Progenitor cell of endocrine pancreas (in vitro differentiated cells): ENCODE measurements around the gene B3GNT9. TPM values are rescaled to one million over a fixed set of nuclear protein-coding genes. Genes with fewer than 3 reads are reported as not detected.

Experiments used
- DNase-seq: peaks from one replicate; pipeline ENCODE4 v3.0.0; 2021; ENCODE audit warnings: low spot score; ENCODE audit not compliant: unreplicated experiment
- H3K27ac Mint-ChIP-seq: 2 replicates; pipeline ENCODE4 v1.8.0; 2021; ENCODE audit warnings: mild to moderate bottlenecking, moderate library complexity, mixed read lengths
- H3K27me3 Mint-ChIP-seq: 2 replicates; pipeline ENCODE4 v1.8.0; 2021; ENCODE audit warnings: mixed read lengths
- H3K36me3 Mint-ChIP-seq: 2 replicates; pipeline ENCODE4 v1.8.0; 2022; ENCODE audit warnings: mixed read lengths; ENCODE audit not compliant: insufficient read depth
- H3K4me1 Mint-ChIP-seq: 2 replicates; pipeline ENCODE4 v1.8.0; 2021; ENCODE audit warnings: low read depth, mixed read lengths
- H3K4me3 Mint-ChIP-seq: 2 replicates; pipeline ENCODE4 v1.8.0; 2021; ENCODE audit warnings: low read depth, mild to moderate bottlenecking, moderate library complexity, mixed read lengths
- H3K9me3 Mint-ChIP-seq: 2 replicates; pipeline ENCODE4 v1.8.0; 2021; ENCODE audit warnings: low read depth, mixed read lengths
- CTCF ChIP-seq: fragments of 200-600 bp; sonication (generic); IDR thresholded peaks from one replicate; pipeline ENCODE4 v1.5.0; 2021; ENCODE audit warnings: antibody characterized with exemption, mild to moderate bottlenecking; ENCODE audit not compliant: unreplicated experiment
- total RNA-seq: library from RNA; stranded (reverse); gene quantifications from 2 replicates; pipeline ENCODE4 v1.2.1, GENCODE V29; 2021

B3GNT9 gene
- total RNA-seq, 1 donor from 2014 or later, result 5.1 TPM

DNA sequence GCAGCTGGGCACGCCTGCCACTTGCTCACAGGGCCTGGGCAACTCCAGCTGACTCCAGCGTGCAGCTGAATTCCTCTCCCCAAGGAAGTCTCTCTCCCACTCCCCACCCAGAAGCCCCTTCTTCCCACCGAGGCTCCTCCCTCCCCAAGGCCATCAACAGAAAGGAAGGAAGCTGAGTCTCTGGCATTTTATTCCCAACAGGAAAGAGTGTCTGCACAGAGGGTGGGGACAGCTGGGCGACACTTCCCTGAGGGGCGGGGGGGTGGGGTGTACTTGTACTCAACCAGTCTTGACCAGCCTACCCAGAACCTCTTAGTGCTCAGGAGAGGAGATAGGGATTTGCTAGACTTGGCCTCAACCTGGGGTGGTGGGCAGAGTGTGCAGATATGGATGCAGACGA is 39.2 kb upstream of the B3GNT9 start, which contains the start of gene EXOC3L1:
TSS of gene EXOC3L1 (minus strand) at position 96 of the 400 bp plus-strand sequence. CDS start 460 bp downstream, outside the sequence.
- Mint-ChIP-seq H3K36me3 (peaks cover 2% of the 10 kb centered on the region), H3K27ac (no peak within 1 kb of the TSS), H3K4me3 (no peak within 1 kb of the TSS), H3K9me3 (no peaks in the 10 kb centered on the region), H3K4me1 (peaks cover 18% of the 10 kb centered on the region), H3K27me3 (peaks cover 6% of the 10 kb centered on the region)
- DNase-seq, result no peak
- TF ChIP-seq CTCF, result no peak

DNA sequence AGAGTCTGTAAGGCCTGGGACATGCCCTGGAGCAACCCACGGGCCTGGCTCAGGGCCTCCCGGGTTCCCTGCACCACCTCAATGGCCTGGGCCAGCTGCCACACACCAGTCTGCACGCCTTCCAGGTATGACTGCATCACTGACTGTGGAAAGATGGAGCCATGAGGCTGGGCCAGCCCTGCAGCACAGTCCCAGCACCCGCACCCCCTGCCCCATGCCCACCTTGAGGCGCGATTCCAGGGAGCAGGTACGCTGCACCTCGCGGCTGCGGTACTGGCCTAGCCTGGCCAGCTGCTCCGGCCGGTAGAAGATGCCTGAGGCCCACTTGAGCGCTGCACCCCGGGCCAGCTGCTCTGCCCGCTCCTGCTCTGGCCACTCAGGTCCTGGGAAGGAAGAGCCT is 38.0 kb upstream of the B3GNT9 start:
- Mint-ChIP-seq H3K36me3 (no peaks in the 10 kb centered on the region), H3K4me3 (no peak overlapping the region), H3K27me3 (peaks cover 7% of the 10 kb centered on the region), H3K27ac (no peak overlapping the region), H3K9me3 (no peaks in the 10 kb centered on the region), H3K4me1 (peaks cover 18% of the 10 kb centered on the region)
- no peak for TF ChIP-seq CTCF
- no peak for DNase-seq

- Mint-ChIP-seq H3K27me3 (peaks cover 7% of the 10 kb centered on the region), H3K4me3 (no peak overlapping the region), H3K36me3 (no peaks in the 10 kb centered on the region), H3K4me1 (peaks cover 15% of the 10 kb centered on the region), H3K9me3 (no peaks in the 10 kb centered on the region), H3K27ac (no peak overlapping the region)
- no peak for TF ChIP-seq CTCF
- no peak for DNase-seq
These were observed 37.5 kb upstream of the B3GNT9 start for GRCh38 chr16:67188323-67188722.

DNA sequence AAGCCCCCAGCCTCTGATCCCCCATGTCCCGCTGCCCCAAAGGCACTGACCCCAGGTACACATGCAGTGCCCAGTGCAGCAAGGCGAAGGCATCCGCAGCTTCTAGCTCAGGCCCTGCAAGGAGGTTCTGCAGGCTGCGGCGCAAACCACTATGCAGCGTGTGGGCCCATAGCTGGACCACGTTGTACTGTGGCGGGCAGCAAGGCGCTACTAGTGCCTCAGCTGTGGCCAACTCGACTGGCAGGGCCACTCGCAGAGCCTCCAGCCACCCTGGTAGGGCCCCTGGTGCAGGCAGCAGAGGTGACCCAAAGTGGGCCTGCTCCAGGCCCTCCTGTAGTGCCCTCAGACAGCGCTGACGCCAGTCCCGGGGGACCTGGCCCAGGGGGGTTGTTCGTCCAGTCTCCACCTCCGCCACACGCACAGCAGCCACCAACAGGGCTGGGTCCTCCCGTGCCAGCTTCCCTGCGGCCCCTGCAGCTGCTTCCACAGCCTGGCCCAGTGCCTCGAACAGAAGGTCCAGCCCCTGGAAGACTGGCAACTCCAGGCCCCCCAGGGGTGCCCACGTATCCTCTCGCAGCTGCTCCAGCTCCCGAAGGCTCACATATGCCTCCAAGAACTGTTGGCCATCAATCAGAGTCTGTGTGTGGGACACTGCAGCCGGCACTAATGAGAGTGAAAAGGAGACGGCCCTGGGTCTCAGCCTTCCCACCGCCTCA is 36.5 kb upstream of the B3GNT9 start:
- Mint-ChIP-seq H3K4me3 (no peak overlapping the region), H3K9me3 (no peaks in the 10 kb centered on the region), H3K27ac (no peak overlapping the region), H3K27me3 (peaks cover 7% of the 10 kb centered on the region), H3K4me1 (peaks cover 8% of the 10 kb centered on the region), H3K36me3 (no peaks in the 10 kb centered on the region)
- DNase-seq, result no peak
- TF ChIP-seq CTCF, result no peak

DNA sequence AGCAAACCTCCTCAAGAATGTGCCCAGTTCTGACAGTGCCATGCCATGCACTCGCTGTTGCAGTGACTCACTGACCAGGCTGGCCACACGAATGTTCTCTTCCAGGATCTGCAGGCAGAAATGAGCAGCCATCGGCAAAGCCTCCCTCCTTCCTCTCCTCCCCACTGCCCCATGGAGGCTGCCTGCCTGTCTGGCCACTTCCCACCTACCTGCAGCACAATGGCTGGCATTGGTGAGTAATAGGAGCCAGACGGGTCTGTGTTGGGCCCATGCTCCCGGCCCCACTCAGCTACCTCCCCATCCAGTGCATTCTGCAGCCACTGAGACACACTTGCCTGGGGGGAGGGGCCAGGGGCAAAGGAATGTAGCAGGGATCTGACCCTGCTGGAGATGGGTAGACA is 35.8 kb upstream of the B3GNT9 start:
- Mint-ChIP-seq H3K9me3 (no peaks in the 10 kb centered on the region), H3K36me3 (no peaks in the 10 kb centered on the region), H3K27ac (no peak overlapping the region), H3K4me3 (no peak overlapping the region), H3K27me3 (peaks cover 7% of the 10 kb centered on the region), H3K4me1 (peaks cover 6% of the 10 kb centered on the region)
- no peak for DNase-seq
- no peak for TF ChIP-seq CTCF
